Measurements from ENCODE around the gene ERBIN. TPM values are rescaled to one million over a fixed set of nuclear protein-coding genes. Genes with fewer than 3 reads are reported as not detected.
"Not testable (repeated sequence)": the region's sequence is repeated elsewhere in the genome, so short reads cannot be mapped to it uniquely, and the experiment has no call there.

Gene ERBIN
- total RNA-seq, 1 experiment from 2014 or later = 47.2 TPM

DNA sequence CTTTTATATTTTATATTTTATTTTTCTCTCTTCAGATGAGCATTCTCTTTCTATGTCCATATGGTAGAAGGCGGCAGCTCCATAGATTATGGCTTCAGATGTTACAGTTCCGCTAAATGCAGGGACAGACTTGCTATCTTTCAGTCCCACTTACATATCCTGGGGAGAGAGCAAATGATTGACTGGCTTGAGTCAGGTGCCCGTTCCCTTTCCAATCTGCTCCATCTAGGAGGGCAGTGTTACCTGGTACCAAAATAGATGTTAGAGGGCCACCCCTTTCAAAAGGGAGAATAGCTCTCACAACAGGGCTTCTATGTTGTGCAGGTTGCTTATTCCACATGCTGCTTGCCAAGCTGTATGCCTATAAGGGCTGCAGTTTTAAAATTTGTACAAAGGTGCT lies 45.3 kb downstream of the ERBIN start:
- ChIA-PET CTCF (no interaction called here), POLR2A (no interaction called here)
- H3K36me3 ChIP-seq (ENCODE audit: control insufficient read depth, insufficient read depth, low read length) = no peaks in the 10 kb centered on the region; the same call in 1 of the 2 replicates
- Mint-ChIP-seq H3K4me3 (ENCODE audit: unreplicated experiment) (no peak overlapping the region), H3K27me3 (ENCODE audit: insufficient read depth, unreplicated experiment) (no peaks in the 10 kb centered on the region), H3K9me3 (ENCODE audit: unreplicated experiment) (peaks cover 11% of the 10 kb centered on the region), H3K4me1 (ENCODE audit: low read depth, unreplicated experiment) (peaks cover 15% of the 10 kb centered on the region), H3K36me3 (ENCODE audit: insufficient read depth, unreplicated experiment) (peaks cover 22% of the 10 kb centered on the region), H3K27ac (ENCODE audit: unreplicated experiment) (no peak overlapping the region)
- H3K9me3 ChIP-seq = 0 out of 2 replicates have a peak, but pooled peaks cover 3% of the 10 kb centered on the region
- H3K4me3 ChIP-seq (ENCODE audit: low read depth, low read length) = no peak overlapping the region
- intact Hi-C loops (cut with micrococcal nuclease; ENCODE audit: unreplicated experiment) = no loop called here
- TF ChIP-seq, protein P1, sequence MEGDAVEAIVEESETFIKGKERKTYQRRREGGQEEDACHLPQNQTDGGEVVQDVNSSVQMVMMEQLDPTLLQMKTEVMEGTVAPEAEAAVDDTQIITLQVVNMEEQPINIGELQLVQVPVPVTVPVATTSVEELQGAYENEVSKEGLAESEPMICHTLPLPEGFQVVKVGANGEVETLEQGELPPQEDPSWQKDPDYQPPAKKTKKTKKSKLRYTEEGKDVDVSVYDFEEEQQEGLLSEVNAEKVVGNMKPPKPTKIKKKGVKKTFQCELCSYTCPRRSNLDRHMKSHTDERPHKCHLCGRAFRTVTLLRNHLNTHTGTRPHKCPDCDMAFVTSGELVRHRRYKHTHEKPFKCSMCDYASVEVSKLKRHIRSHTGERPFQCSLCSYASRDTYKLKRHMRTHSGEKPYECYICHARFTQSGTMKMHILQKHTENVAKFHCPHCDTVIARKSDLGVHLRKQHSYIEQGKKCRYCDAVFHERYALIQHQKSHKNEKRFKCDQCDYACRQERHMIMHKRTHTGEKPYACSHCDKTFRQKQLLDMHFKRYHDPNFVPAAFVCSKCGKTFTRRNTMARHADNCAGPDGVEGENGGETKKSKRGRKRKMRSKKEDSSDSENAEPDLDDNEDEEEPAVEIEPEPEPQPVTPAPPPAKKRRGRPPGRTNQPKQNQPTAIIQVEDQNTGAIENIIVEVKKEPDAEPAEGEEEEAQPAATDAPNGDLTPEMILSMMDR (IDR thresholded peaks at IDR 0.05; ENCODE audit: insufficient read depth in 1 of 2, low read depth in 1 of 2, low read length in 1 of 2, severe bottlenecking in 1 of 2, unreplicated experiment in 1 of 2) = no peak
- no peaks in the 10 kb centered on the region for H3K4me1 ChIP-seq
- H3K27me3 ChIP-seq (replicated peaks; ENCODE audit: control insufficient read depth, insufficient read depth, low read length) = no peaks in the 10 kb centered on the region
- BruUV-seq (replicated peaks) = no TSS peak
- DNase-seq = no peak

DNA sequence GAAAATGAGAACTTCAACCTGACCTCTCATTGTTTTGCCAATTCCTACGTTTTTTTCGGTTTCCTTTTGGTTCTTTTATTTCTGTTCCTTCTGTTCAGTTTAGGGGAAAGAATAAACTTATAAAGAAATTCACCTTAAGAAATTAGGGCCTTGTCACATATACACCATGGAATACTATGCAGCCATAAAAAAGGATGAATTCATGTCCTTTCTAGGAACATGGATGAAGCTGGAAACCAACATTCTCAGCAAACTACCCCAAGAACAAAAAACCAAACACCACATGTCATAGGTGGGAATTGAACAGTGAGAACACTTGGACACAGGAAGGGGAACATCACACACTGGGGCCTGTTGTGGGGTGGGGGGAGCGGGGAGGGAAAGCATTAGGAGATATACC lies 46.5 kb downstream of the ERBIN start:
- H3K27ac Mint-ChIP-seq (ENCODE audit: unreplicated experiment); H3K4me1 ChIP-seq; intact Hi-C loops (cut with micrococcal nuclease; ENCODE audit: unreplicated experiment); H3K36me3 ChIP-seq (ENCODE audit: control insufficient read depth, insufficient read depth, low read length); H3K27me3 ChIP-seq (replicated peaks; ENCODE audit: control insufficient read depth, insufficient read depth, low read length); BruUV-seq (replicated peaks); H3K4me3 ChIP-seq (ENCODE audit: low read depth, low read length); POLR2A ChIA-PET; H3K4me3 Mint-ChIP-seq (ENCODE audit: unreplicated experiment); DNase-seq; H3K9me3 ChIP-seq; H3K27me3 Mint-ChIP-seq (ENCODE audit: insufficient read depth, unreplicated experiment); CTCF ChIA-PET: not testable (repeated sequence)
- peaks cover 15% of the 10 kb centered on the region for H3K4me1 Mint-ChIP-seq (ENCODE audit: low read depth, unreplicated experiment)
- peaks cover 23% of the 10 kb centered on the region for H3K36me3 Mint-ChIP-seq (ENCODE audit: insufficient read depth, unreplicated experiment)
- H3K9me3 Mint-ChIP-seq (ENCODE audit: unreplicated experiment) = peaks cover 11% of the 10 kb centered on the region

DNA sequence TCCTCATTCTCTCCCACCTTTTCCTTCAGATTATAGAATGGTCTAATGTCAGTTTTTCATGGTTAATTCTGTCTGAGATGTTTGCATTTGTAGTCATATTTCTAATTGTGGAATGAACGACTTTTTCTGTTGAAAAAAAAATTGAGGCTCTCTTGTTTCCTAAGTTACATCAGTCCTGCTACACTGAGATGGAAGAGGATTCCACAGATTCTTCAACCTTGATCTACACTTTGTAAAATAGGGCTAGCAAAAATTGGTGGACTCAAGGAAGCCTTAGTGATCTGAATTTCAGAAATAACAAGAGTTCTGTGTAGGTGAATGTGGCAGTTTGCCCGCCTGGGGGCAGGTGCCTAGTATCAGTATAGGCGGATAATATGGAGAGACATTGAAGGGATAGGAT lies 51.9 kb downstream of the ERBIN start:
- no peak overlapping the region for H3K4me3 Mint-ChIP-seq (ENCODE audit: unreplicated experiment)
- H3K4me1 Mint-ChIP-seq (ENCODE audit: low read depth, unreplicated experiment) = no peaks in the 10 kb centered on the region
- TF ChIP-seq, protein P1 (IDR thresholded peaks at IDR 0.05; ENCODE audit: insufficient read depth in 1 of 2, low read depth in 1 of 2, low read length in 1 of 2, severe bottlenecking in 1 of 2, unreplicated experiment in 1 of 2) = no peak
- intact Hi-C loops (cut with micrococcal nuclease; ENCODE audit: unreplicated experiment) = no loop called here
- no TSS peak for BruUV-seq (replicated peaks)
- CTCF ChIA-PET = no interaction called here
- peaks cover 11% of the 10 kb centered on the region for H3K9me3 Mint-ChIP-seq (ENCODE audit: unreplicated experiment)
- no peaks in the 10 kb centered on the region for H3K27me3 ChIP-seq (replicated peaks; ENCODE audit: control insufficient read depth, insufficient read depth, low read length)
- no peaks in the 10 kb centered on the region for H3K27me3 Mint-ChIP-seq (ENCODE audit: insufficient read depth, unreplicated experiment)
- no peaks in the 10 kb centered on the region for H3K9me3 ChIP-seq
- no peak for DNase-seq
- no peaks in the 10 kb centered on the region for H3K4me1 ChIP-seq
- H3K36me3 ChIP-seq (ENCODE audit: control insufficient read depth, insufficient read depth, low read length) = no peaks in the 10 kb centered on the region
- H3K4me3 ChIP-seq (ENCODE audit: low read depth, low read length) = no peak overlapping the region
- H3K36me3 Mint-ChIP-seq (ENCODE audit: insufficient read depth, unreplicated experiment) = peaks cover 25% of the 10 kb centered on the region
- POLR2A ChIA-PET = no interaction called here
- H3K27ac Mint-ChIP-seq (ENCODE audit: unreplicated experiment) = no peak overlapping the region

DNA sequence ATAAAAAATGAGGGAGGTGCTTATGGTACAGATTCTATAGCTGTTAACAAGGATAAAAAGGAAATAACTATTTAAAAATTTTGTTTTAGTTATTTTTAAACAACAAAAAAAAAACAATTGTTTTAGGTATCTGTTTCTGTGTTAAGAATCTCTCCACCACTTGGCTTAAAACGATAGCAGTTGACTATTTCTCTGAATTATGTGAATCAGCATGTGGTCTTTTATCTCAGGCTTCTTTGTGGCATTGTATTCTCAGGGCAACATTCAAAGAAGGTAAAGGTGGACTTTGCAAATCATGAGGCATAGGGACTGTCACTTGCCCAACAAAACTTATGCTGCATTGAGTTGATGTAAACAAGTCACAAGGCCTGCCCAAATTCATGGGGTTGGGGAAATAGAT lies 55.2 kb downstream of the ERBIN start:
- H3K27ac Mint-ChIP-seq (ENCODE audit: unreplicated experiment) = no peak overlapping the region
- Histone ChIP-seq H3K36me3 (ENCODE audit: control insufficient read depth, insufficient read depth, low read length) (peaks cover 1% of the 10 kb centered on the region; the same call in 1 of the 2 replicates), H3K9me3 (no peaks in the 10 kb centered on the region), H3K4me3 (ENCODE audit: low read depth, low read length) (no peak overlapping the region), H3K27me3 (replicated peaks; ENCODE audit: control insufficient read depth, insufficient read depth, low read length) (no peaks in the 10 kb centered on the region), H3K4me1 (no peaks in the 10 kb centered on the region)
- H3K4me1 Mint-ChIP-seq (ENCODE audit: low read depth, unreplicated experiment) = peaks cover 19% of the 10 kb centered on the region
- intact Hi-C loops (cut with micrococcal nuclease; ENCODE audit: unreplicated experiment) = no loop called here
- ChIA-PET POLR2A (no interaction called here), CTCF (no interaction called here)
- TF ChIP-seq, protein P1 (IDR thresholded peaks at IDR 0.05; ENCODE audit: insufficient read depth in 1 of 2, low read depth in 1 of 2, low read length in 1 of 2, severe bottlenecking in 1 of 2, unreplicated experiment in 1 of 2) = no peak
- no peaks in the 10 kb centered on the region for H3K9me3 Mint-ChIP-seq (ENCODE audit: unreplicated experiment)
- no peaks in the 10 kb centered on the region for H3K27me3 Mint-ChIP-seq (ENCODE audit: insufficient read depth, unreplicated experiment)
- H3K36me3 Mint-ChIP-seq (ENCODE audit: insufficient read depth, unreplicated experiment) = peaks cover 9% of the 10 kb centered on the region
- H3K4me3 Mint-ChIP-seq (ENCODE audit: unreplicated experiment) = no peak overlapping the region
- DNase-seq = no peak
- no TSS peak for BruUV-seq (replicated peaks)

All from Caco-2 (cell line).